HG02678 (cell line): ENCODE data around the gene CCDC71.

Experiments
- ATAC-seq: cut with Tn5 transposase; IDR thresholded peaks from one replicate; pipeline ENCODE4 v1.9.1; 2021; ENCODE audit warnings: mild to moderate bottlenecking, moderate library complexity; ENCODE audit not compliant: unreplicated experiment

The CCDC71 gene

DNA sequence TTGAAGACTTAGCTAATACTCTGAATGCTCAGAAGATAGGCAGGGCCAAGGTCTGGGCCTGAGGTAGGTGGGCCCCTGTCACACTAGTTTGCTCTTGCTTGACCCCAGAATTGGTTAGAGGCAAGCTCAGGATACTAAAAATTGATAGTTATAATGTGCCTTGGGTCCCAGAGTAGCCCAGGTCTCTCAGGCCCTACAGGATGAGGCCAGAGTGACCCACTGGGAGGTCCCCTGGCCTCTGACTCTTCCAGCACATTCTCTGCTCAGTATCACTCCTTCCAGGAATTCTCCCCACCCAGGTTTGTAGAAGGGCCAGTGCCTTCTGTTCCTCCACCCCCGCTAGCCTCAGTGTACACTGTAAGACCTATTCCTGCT lies 4.6 kb upstream of the CCDC71 start:
- no peak for ATAC-seq

DNA sequence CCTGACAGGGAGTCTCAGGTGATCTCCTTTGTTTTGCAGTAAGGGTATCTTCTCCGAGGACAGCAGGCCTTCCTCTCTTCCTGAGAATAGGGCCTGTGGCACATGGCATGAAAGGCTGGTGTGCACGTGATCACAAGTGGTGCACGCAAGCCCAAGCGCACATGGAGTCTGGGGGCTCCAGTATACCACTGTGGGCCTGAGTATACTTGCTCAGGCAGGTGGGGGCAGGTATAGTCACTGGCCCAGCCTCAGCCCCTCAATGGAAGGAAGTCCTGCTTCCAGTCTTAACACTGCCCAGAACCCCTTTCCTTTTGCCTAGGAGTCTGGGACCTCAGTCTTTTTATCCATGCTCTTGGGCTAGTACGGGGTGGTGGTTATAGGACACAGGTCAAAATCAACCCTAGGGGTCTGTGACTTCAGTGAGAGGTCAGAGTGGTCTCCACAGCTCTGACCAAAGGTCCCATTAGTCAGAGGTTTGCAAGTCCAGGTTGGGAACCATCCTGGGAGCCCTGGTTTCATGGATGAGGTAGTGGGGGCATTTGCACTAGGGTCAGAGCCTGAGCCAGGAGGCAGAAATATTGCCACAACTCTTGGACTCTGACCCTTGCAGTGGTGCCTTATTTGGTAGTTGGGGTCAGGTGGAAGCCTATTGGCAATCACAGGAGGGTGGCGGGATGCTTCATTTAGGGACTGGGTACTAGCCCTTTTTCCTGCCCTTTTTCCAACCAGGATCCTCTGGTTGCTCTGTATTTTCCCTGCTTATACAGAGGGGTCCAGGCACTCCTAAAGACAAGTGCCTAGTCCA lies 823 bp upstream of the CCDC71 start:
- no peak for ATAC-seq

DNA sequence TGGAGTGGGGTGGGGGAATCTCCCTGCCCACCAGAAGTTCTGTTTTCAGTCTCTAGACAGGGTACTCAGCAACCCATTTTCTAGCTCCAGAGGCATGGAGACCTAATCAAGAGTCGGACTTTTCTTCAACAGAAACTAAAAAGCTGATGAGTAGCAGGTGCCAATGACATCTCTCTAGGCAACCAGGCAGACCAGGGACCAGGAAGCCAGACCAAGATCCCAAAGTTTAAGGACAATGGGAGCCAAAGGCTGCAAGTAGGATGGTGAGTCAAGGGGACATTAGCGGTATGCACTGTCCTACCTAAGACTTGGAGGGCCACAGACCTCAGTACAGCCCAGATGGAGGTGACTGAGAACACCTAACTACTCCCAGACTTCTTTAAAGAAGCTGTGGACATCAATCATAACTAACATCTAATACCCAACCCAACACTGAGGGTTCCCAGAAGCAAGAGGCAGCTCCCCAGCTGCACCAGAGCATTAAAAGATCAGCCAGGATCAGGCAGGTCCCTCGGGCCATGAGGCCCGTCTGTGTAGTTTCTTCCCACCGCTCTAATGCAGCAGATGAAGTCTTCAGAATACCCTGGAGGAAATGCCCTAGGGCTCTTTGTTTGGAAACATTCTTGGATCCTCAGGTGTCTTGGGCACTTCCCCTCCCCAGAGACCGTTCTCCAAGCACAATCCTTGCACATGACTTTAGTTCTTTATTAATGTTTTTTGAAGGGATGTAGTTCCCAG lies 979 bp downstream of the CCDC71 start:
- ATAC-seq, result no peak

GRCh38 chr3:49163609-49164008 lies 2.5 kb downstream of the CCDC71 start:
- no peak for ATAC-seq

DNA sequence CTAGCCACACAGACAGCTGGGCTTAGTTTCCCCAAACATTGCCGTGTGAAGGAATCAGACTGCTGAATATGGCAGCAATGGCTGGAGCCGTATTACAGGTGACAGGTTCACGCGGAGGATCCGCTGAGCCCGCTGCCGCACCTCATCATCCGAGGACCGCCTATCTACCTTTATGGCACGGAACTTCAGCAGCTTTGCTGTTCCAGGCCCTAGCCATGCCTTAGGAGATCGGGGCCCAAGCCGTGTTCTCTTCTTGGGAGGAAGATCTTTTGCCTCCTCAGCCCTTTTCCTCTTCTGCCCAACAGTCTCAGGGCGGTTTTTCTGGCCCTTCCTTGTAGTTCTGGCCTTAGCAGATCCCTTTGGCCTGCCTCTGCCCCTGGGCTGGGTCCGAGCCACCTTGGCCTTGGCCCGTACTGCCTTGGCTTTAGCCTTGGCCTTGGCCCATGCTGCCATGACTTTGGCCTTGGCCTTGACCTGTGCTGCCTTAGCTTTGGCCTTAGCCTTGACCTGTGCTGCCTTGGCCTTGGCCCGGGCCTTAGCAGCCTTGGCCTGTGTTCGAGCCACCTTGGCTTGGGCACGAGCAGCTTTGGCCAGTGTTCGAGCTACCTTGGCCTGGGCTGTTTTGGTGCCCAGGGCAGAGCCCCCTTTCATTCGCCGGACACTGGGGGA lies 3.2 kb downstream of the CCDC71 start:
- no peak for ATAC-seq

DNA sequence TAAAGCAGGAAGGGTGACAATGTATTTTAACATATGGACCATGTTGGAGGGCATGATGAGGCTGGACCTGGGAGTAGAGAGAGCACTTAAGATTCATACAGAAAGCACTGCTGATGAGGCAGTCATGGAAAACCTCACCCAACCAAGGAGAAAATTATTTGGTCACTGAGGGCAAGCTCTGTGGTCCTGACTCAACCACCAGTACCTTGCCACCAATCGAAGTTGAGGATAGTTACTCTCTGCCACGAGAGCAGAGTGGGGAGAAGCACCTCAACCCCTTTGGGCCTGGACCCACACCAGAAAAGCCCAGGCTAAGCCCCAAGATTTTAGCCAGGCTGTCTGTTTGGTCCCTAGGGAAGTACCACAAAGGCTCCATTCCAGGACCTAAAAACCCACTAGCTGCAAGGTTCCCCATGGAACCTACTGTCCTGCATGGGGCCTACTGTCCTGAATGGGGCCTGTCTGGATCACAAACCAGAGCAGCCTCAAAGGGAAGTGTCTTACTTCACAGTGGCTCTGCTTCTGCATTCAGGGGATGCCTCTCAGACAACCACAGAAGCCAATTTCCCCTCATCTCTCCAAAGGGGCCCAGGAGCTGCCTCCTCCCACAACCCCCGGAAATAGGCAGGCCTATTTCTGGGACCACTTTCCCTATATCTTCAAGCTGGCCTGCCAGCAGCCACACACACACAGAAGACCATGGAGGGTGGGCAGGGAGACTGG lies 4.2 kb downstream of the CCDC71 start:
- no peak for ATAC-seq

GRCh38 chr3:49161197-49161596 lies 4.9 kb downstream of the CCDC71 start:
- no peak for ATAC-seq

DNA sequence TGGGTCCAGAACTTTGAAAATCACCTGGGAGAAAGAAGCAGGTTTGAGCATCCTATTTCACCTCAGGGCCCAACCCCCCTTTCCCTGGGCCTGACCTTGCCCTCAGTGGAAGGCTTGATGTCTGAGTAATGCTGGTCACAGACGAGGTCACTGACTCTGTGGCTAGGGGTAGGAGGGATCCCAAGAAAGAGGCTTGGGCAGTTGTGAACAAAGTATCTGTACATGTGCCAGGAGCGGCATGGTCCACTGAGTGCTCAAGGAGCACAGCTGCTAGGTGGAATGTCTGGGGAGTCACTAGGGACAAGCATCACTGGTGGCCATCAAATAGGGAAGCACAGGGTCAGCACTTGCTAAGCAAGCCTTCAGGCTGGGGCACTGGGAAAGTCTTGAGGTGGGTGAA lies 7.3 kb downstream of the CCDC71 start:
- ATAC-seq, result no peak

DNA sequence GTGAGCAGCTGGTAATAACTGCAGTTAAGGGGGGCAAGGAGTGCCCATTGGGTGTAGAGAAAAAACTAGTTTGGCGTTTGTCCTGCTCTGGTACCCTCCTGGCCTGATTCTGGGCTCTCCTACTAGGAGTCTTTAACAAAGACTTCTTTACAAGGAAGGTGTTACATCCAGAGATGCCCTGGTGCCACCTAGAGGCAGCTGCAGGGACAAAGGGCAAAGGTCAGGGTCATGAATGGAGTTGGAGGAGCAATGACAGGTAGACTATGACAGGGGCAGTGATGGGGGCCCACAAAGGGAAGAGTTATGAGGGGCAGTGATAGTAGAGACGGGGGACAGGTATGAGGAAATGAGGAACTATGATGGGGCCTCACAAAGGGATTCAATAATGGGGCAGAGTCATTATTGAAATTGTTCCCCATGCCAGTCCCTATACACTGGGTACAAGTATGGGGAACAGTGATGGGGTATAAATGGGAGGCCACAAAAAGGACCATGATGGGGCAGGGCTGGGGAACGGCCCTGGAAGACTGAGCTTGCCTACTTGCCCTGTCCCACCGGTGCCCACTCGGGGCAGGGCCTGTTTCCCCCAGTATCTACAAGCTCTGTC lies 7.9 kb downstream of the CCDC71 start:
- ATAC-seq, result no peak

DNA sequence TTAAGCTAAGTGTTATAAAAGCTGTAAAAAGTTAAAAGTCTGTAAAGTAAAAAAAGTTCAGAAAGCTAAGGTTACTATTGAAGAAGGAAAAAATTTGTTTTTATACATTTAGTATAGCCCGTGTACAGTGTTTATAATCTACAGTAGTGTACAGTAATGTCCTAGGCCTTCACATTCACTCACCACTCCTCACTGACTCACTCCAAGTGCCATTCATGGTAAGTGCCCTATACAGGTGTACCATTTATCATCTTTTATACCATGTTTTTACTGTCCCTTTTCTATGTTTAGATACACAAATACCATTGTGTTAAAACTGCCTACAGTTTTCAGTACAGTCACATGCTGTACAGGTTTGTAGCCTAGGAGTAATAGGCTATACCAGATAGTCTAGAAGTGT lies 8.8 kb downstream of the CCDC71 start:
- ATAC-seq, result no peak

- ATAC-seq, result no peak
These were observed 12.7 kb downstream of the CCDC71 start for GRCh38 chr3:49153349-49153912.

DNA sequence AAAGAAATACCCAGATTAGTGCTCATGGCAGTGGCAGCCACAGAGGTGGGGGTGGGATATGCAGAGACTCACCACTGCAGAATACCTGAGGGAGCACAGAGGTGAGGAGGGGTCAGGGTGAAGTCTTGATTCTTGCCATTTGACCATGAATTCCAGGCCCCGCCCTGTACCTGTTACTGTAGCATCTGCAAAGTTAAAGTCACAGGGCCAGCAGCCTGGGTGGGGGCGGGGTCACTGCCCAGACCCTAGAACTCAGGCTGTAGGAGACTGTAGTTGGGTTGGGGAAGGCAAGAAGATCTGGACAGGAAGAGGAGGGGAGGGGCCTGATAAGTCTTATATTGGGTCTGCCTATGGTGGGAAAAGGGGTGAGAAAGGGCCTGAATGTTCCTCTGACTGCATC lies 14.5 kb downstream of the CCDC71 start:
- no peak for ATAC-seq

- no peak for ATAC-seq
These were observed 18.0 kb downstream of the CCDC71 start for GRCh38 chr3:49148159-49148558.

DNA sequence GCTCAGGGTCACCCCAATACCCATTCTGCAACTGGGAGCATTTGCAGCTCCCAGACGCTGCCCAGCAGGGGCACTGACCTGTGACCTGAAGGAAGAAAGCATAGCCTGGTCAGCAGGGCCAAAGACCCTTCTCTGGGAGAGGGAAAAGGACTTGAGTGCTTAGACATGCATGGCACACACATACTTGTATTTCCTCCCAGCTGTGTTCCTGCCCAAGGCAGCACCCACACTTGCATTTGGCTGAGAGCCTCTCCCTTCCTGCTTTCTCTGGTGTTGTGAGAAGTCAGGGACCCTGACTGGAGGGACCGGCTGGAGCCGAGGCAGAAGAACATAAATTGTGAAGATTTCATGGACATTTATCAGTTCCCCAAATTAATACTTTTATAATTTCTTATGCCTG lies 26.1 kb downstream of the CCDC71 start:
- no peak for ATAC-seq

GRCh38 chr3:49135499-49135898 lies 30.6 kb downstream of the CCDC71 start:
- ATAC-seq, result no peak

GRCh38 chr3:49134471-49135265 lies 31.5 kb downstream of the CCDC71 start:
- no peak for ATAC-seq

DNA sequence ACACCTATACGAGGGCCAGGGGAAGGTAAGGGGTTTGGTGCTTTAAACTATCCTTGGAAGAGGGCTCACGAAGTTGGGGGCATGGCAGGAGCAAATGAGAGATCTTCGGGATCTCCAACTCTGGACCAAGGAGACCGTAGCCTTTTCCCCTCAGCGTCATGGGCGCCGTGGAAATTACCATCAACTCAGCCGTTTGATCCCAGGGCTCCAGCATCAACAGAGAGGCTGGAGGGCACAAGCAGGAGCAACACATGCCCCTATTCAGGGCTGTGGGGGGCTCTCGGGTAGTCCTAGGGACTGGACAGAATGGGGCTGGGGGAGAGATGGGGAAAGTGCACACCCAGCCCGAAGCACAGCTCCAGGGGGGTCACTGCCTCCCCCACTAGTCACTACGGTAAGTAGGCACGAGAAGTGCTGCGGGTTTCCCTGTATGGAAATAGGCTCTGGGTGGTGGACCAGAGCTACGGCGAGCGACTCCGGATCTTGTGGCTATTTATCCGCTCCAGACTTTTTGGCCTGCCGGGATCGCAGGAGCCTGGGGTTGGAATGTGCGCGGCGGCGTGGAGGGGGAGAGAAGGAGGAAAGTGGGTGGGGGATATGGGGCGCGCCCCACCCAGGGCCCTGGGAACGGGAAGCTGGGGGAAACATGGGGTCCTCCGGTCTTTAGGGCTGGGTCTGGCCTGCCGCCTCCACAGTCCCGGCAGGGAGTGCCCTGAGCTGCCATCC lies 32.7 kb downstream of the CCDC71 start:
- ATAC-seq, result no peak

- no peak for ATAC-seq
These were observed 33.5 kb downstream of the CCDC71 start, which contains the start of gene LAMB2 for GRCh38 chr3:49132437-49133225. LAMB2 (minus strand) TSS chr3:49133050; CDS start chr3:49132867, 183 bp downstream.
